Natural killer cell (primary cell): ENCODE results near the gene PUM1. TPM values are rescaled to one million over a fixed set of nuclear protein-coding genes. Genes with fewer than 3 reads are reported as not detected.

ENCODE experiments used
- ATAC-seq, 3 donors: fragments of 150-1000 bp in 2 of 3; fragments of 200-7000 bp in 1 of 3; cut with Tn5 transposase; 1 replicate in 1 of 3; 2 replicates in 2 of 3; pipeline ENCODE4 v1.10.0; 2021; ENCODE audit warnings: mild to moderate bottlenecking in 2 of 3, moderate library complexity in 2 of 3
- DNase-seq, 2 donors: peaks; one replicate each; pipeline versions ENCODE4 v3.0.0 to v3.0.0-alpha.2; 2013 to 2021; ENCODE audit warnings: mixed read lengths in 1 of 2
- H3K27ac ChIP-seq: one replicate; pipeline ENCODE4 v1.5.1; 2013; ENCODE audit warnings: mild to moderate bottlenecking, low read length
- H3K27me3 ChIP-seq: one replicate; pipeline ENCODE4 v1.6.1; 2013; ENCODE audit warnings: low read length; ENCODE audit not compliant: control insufficient read depth, insufficient read depth
- H3K36me3 ChIP-seq: one replicate; pipeline ENCODE4 v1.6.1; 2013; ENCODE audit warnings: low read length; ENCODE audit not compliant: control insufficient read depth, insufficient read depth
- H3K4me1 ChIP-seq: one replicate; pipeline ENCODE4 v1.6.1; 2013; ENCODE audit warnings: low read length; ENCODE audit not compliant: control insufficient read depth, insufficient read depth
- H3K4me3 ChIP-seq: one replicate; pipeline ENCODE4 v1.5.1; 2013; ENCODE audit warnings: low read length
- H3K9me3 ChIP-seq: one replicate; pipeline ENCODE4 v1.6.1; 2013; ENCODE audit warnings: low read length; ENCODE audit not compliant: control insufficient read depth, insufficient read depth
- H3K27ac Mint-ChIP-seq, 2 donors: one replicate each; pipeline ENCODE4 v1.8.0; 2022; ENCODE audit warnings: mild to moderate bottlenecking in 2 of 2, mixed read lengths in 2 of 2, moderate library complexity in 1 of 2
- H3K27me3 Mint-ChIP-seq, 2 donors: one replicate each; pipeline ENCODE4 v1.8.0; 2022; ENCODE audit warnings: low read depth in 2 of 2, mixed read lengths in 2 of 2
- H3K36me3 Mint-ChIP-seq: one replicate; pipeline ENCODE4 v1.8.0; 2022; ENCODE audit warnings: mixed read lengths
- H3K4me1 Mint-ChIP-seq, 2 donors: one replicate each; pipeline ENCODE4 v1.8.0; 2022; ENCODE audit warnings: mixed read lengths in 2 of 2
- H3K4me3 Mint-ChIP-seq: one replicate; pipeline ENCODE4 v1.8.0; 2022; ENCODE audit warnings: mild to moderate bottlenecking, moderate library complexity, mixed read lengths
- H3K9me3 Mint-ChIP-seq, 2 donors: one replicate each; pipeline ENCODE4 v1.8.0; 2022; ENCODE audit warnings: mixed read lengths in 2 of 2
- WGBS: methylation state at CpG from one replicate; pipeline ENCODE4 v1.1.7; 2013; ENCODE audit warnings: missing lambda C conversion rate; ENCODE audit not compliant: insufficient coverage; 5-methylcytosine and 5-hydroxymethylcytosine counted together
- intact Hi-C: fragments of 100-400 bp; cut with micrococcal nuclease; formaldehyde crosslinking; loops from one replicate; pipeline ENCODE4 v1.14.2; 2022
- total RNA-seq, 4 donors: library from RNA; stranded (reverse); fragments of 120-200 nt in 1 of 4; gene quantifications; one replicate each; pipeline versions ENCODE4 v1.2.3 to v1.2.4, GENCODE V29; 2013 to 2022
- TF ChIP-seq, protein P1 (sequence below): fragments of 200-600 bp; IDR thresholded peaks from one replicate; pipeline ENCODE4 v1.8.0; 2022; ENCODE audit warnings: antibody characterized with exemption

The PUM1 gene
- total RNA-seq, 3 donors from 2014 or later (not counting 1 experiment from before 2014, with no cell fraction given): 193 to 209 (median 202) TPM

DNA sequence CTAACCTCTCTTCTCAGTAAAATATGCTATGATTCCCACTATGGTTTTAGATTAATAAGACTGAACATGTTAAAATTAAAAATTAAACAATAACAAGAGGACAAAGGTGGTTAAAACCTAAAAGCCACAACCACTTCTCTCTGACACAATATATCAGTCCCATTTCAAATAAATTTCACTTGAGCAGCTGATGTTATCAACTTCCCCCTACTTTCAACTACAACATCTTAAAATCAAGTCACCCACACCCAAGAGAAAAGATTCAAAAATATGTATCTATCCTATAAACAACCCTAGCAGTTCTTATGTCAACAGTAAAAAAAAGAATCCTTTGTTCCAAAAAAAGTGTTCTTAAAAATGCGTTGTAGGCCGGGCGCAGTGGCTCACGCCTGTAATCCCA, 7.5 kb downstream of the PUM1 start:
- ATAC-seq: no peak

DNA sequence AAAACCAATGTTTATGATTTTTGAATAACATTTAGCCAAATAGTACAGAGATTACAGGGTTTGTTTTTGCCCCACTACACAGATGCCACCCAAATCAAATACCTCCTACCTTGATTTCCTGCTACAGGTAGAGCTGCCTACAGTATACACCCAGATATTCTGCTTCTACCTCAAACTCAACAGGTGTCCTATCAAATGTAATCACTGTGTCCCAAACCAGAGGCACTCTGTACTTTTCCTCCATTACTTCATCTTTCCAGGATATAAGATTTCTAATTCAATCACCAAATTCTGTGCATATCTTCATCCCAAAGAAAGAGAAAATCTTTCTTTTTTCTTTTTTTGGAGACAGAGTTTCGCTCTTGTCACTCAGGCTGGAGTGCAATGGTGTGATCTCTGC, 9.6 kb downstream of the PUM1 start:
- ATAC-seq: no peak
- H3K27ac Mint-ChIP-seq: peak overlapping the region; percentile 70 to 83
- H3K9me3 Mint-ChIP-seq: no peaks in the 10 kb centered on the region
- DNase-seq: no peak
- TF ChIP-seq, protein P1, sequence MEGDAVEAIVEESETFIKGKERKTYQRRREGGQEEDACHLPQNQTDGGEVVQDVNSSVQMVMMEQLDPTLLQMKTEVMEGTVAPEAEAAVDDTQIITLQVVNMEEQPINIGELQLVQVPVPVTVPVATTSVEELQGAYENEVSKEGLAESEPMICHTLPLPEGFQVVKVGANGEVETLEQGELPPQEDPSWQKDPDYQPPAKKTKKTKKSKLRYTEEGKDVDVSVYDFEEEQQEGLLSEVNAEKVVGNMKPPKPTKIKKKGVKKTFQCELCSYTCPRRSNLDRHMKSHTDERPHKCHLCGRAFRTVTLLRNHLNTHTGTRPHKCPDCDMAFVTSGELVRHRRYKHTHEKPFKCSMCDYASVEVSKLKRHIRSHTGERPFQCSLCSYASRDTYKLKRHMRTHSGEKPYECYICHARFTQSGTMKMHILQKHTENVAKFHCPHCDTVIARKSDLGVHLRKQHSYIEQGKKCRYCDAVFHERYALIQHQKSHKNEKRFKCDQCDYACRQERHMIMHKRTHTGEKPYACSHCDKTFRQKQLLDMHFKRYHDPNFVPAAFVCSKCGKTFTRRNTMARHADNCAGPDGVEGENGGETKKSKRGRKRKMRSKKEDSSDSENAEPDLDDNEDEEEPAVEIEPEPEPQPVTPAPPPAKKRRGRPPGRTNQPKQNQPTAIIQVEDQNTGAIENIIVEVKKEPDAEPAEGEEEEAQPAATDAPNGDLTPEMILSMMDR: no peak
- Histone ChIP-seq H3K27ac (no peak overlapping the region), H3K9me3 (no peaks in the 10 kb centered on the region), H3K4me3 (no peak overlapping the region), H3K4me1 (peaks cover 30% of the 10 kb centered on the region), H3K36me3 (peaks cover 27% of the 10 kb centered on the region), H3K27me3 (no peaks in the 10 kb centered on the region)
- H3K4me1 Mint-ChIP-seq: peaks cover 49 to 50% of the 10 kb centered on the region in 2 donors
- H3K27me3 Mint-ChIP-seq: no peaks in the 10 kb centered on the region
- H3K36me3 Mint-ChIP-seq: no peaks in the 10 kb centered on the region
- peak overlapping the region; percentile 4 for H3K4me3 Mint-ChIP-seq
- intact Hi-C loops: no loop called here
- WGBS: 100% methylated on average over 1 of the region's 1 CpG

More for the DNA sequence above, 7.5 kb downstream of the PUM1 start:
- Mint-ChIP-seq H3K9me3 (no peaks in the 10 kb centered on the region), H3K27me3 (no peaks in the 10 kb centered on the region), H3K27ac (peak overlapping the region; percentile 42 to 53), H3K4me1 (peaks cover 56 to 60% of the 10 kb centered on the region in 2 donors), H3K4me3 (peak overlapping the region; percentile 4), H3K36me3 (no peaks in the 10 kb centered on the region)
- Histone ChIP-seq H3K4me3 (no peak overlapping the region), H3K27me3 (no peaks in the 10 kb centered on the region), H3K36me3 (peaks cover 27% of the 10 kb centered on the region), H3K9me3 (no peaks in the 10 kb centered on the region), H3K27ac (no peak overlapping the region), H3K4me1 (peaks cover 41% of the 10 kb centered on the region)
- 86% methylated on average over 4 of the region's 4 CpGs for WGBS
- TF ChIP-seq, protein P1: no peak
- intact Hi-C loops: no loop called here
- DNase-seq: peak in 1 of 2 donors; percentile 34

DNA sequence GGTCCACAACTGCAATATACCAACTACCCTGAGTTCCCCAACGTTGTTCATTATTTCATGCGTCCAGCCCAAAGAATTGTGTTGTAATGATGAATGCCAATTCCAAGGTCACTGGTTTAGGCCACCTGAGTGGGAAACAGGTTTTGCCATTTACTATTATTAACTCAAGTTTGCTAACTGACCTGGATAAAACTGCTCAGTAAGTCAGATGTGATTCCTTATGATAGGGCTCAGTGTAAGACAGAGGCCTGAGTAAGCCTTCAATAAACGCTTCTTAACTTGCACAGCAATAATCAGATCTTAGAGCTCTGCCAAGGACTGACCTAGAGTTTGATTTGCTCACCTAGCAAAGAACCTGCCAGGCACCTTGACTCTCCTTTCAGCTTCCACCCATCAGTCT, 10.0 kb downstream of the PUM1 start:
- no peak for DNase-seq
- Mint-ChIP-seq H3K27me3 (no peaks in the 10 kb centered on the region), H3K4me1 (peaks cover 50 to 52% of the 10 kb centered on the region in 2 donors), H3K4me3 (peak overlapping the region; percentile 58), H3K9me3 (no peaks in the 10 kb centered on the region), H3K36me3 (no peaks in the 10 kb centered on the region), H3K27ac (peak overlapping the region; percentile 70 to 83)
- TF ChIP-seq, protein P1: no peak
- H3K27ac ChIP-seq: no peak overlapping the region
- no peak for ATAC-seq
- H3K36me3 ChIP-seq: peaks cover 29% of the 10 kb centered on the region
- whole genome bisulfite sequencing: 71% methylated on average over 3 of the region's 3 CpGs
- no peak overlapping the region for H3K4me3 ChIP-seq
- intact Hi-C loops: no loop called here
- H3K4me1 ChIP-seq: peaks cover 28% of the 10 kb centered on the region
- H3K9me3 ChIP-seq: no peaks in the 10 kb centered on the region
- no peaks in the 10 kb centered on the region for H3K27me3 ChIP-seq

DNA sequence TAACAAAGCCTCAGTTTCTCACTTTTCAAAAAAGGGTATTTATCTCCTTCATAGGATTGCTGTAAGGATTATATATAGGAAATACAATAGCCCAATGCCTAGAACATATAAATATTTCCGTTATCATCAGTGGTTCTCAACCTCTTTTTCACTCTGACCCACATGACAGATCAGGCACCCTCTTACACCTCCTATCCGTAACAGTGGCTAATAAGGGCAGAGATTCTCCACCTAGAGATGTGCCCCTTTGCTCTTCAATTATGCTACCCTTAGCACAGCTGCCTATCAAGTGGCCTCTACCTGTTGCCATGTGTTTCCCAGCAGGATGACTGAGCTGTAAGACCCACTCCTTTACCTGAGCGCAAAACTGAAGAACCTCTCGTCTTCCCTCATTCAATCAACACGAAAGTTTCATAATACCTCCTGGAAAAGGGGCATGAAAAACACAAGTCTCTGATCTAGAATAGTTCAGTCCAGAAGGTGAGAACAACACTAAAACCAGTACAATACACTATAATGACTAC, 10.5 kb downstream of the PUM1 start:
- no peak overlapping the region for H3K4me3 ChIP-seq
- peak overlapping the region; percentile 58 for H3K4me3 Mint-ChIP-seq

More for the DNA sequence above, 10.5 kb downstream of the PUM1 start:
- Histone ChIP-seq H3K36me3 (peaks cover 30% of the 10 kb centered on the region), H3K27me3 (no peaks in the 10 kb centered on the region), H3K9me3 (no peaks in the 10 kb centered on the region), H3K4me1 (peaks cover 31% of the 10 kb centered on the region), H3K27ac (no peak overlapping the region)
- DNase-seq: no peak
- ATAC-seq: peak in 2 of 3 donors; percentile 53 to 62
- no peaks in the 10 kb centered on the region for H3K9me3 Mint-ChIP-seq
- H3K36me3 Mint-ChIP-seq: no peaks in the 10 kb centered on the region
- no peaks in the 10 kb centered on the region for H3K27me3 Mint-ChIP-seq
- peak overlapping the region; percentile 70 to 83 for H3K27ac Mint-ChIP-seq
- TF ChIP-seq, protein P1: no peak
- 71% methylated on average over 5 of the region's 5 CpGs for WGBS
- intact Hi-C loops: no loop called here
- H3K4me1 Mint-ChIP-seq: peaks cover 55 to 57% of the 10 kb centered on the region in 2 donors
